ENCODE data around the gene AKAP10.

The AKAP10 gene

DNA sequence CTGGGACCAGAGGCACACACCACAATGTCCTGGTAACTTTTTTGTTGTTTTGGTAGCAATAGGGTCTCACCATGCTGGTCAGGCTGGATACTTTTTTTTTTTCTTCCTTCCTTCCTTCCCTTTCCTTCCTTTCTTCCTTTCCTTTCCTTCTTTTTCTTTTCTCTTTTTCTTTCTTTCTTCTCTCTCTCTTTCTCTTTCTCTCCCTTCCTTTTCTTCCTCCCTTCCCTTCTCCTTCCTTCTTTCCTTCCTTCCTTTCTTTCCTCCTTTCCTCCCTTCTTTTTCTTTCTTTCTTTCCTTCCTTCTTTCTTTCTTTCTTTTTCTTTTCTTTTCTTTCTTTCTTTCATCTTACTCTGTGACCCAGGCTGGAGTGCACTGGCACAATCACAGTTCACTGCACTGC is 91.5 kb downstream of the AKAP10 start:
- no peak overlapping the region for H3K27ac ChIP-seq
- TF ChIP-seq, protein P1, sequence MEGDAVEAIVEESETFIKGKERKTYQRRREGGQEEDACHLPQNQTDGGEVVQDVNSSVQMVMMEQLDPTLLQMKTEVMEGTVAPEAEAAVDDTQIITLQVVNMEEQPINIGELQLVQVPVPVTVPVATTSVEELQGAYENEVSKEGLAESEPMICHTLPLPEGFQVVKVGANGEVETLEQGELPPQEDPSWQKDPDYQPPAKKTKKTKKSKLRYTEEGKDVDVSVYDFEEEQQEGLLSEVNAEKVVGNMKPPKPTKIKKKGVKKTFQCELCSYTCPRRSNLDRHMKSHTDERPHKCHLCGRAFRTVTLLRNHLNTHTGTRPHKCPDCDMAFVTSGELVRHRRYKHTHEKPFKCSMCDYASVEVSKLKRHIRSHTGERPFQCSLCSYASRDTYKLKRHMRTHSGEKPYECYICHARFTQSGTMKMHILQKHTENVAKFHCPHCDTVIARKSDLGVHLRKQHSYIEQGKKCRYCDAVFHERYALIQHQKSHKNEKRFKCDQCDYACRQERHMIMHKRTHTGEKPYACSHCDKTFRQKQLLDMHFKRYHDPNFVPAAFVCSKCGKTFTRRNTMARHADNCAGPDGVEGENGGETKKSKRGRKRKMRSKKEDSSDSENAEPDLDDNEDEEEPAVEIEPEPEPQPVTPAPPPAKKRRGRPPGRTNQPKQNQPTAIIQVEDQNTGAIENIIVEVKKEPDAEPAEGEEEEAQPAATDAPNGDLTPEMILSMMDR (conservative IDR thresholded peaks at IDR 0.05) = no peak
- no peak for TF ChIP-seq ZFX (IDR thresholded peaks at IDR 0.05)

DNA sequence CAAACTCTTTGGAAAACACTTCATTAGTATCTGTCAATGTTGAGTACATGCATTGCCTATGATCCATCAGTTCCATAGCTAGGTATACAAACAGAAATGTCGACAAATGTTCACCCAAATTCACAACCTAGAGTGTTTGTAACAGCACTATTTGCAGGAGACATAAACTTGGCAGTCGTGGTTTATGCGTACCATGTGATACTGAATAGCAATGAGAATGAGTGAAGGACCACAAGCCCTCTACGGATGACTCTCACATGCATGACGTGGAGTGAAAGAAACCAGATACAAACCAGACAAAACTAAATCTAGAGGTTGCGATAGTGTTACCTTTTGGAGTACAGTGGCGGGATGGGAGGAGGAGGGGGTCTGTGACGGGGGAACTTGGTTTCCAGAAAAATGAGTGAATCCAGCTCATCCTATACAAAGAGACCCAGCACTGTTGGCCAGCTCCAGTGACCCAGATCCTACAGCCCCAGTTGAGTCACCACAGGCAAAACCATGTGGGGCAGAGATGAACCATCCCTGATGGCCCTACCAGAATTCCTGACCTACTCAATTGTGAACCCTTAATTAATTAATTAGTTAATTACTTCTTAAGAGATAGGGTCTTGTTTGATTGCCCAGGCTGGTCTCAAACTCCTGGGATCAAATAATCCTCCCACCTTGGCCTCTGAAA is 94.0 kb downstream of the AKAP10 start:
- no peak for TF ChIP-seq ZFX (IDR thresholded peaks at IDR 0.05)
- TF ChIP-seq, protein P1 (conservative IDR thresholded peaks at IDR 0.05) = no peak

DNA sequence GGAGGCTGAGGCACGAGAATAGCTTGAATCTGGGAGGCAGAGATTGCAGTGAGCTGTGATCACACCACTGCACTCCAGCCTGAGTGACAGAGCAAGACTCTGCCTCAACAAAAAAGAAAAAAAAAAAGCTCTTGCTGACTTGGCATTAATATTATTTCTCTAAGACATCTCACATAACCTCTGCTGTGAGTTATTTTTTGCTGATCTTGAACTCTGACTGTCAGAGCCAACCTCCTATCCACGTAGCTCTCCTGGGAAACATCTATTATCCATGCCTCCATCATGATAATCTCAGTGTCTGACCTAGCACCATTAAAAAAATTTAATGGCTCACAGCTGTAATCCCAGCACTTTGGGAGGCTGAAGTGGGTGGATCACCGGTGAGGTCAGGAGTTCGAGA is 97.2 kb downstream of the AKAP10 start:
- no peak overlapping the region for H3K27ac ChIP-seq
- no peak for TF ChIP-seq ZFX (IDR thresholded peaks at IDR 0.05)
- TF ChIP-seq, protein P1 (conservative IDR thresholded peaks at IDR 0.05) = no peak

More for the DNA sequence above, 94.0 kb downstream of the AKAP10 start:
- no peak overlapping the region for H3K27ac ChIP-seq

DNA sequence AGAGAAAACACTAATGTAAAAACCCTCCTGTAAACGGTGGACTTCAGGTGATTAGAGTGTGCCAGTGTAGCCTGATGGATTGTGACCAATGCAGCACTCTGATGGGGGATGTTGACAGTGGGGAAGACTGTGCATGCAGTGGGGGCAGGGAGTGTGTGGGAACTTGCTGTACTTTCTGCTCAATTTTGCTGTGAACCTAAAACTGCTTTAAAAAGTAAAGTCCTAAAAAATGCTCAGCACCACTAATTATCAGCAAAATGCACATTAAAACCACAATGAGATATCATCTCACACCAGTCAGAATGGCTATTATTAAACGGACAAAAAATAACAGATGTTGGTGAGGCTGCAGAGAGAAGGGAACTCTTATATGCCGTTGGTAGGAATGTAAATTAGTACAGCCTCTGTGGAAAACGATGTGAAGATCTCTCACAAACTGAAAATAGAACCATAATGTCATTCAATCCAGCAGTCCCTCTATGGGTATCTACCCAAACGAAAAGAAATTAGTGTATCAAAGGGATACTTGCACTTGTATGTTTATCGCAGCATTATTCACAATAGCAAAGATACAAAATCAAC is 100.2 kb downstream of the AKAP10 start:
- no peak overlapping the region for H3K27ac ChIP-seq
- no peak for TF ChIP-seq ZFX (IDR thresholded peaks at IDR 0.05)
- TF ChIP-seq, protein P1 (conservative IDR thresholded peaks at IDR 0.05) = no peak

DNA sequence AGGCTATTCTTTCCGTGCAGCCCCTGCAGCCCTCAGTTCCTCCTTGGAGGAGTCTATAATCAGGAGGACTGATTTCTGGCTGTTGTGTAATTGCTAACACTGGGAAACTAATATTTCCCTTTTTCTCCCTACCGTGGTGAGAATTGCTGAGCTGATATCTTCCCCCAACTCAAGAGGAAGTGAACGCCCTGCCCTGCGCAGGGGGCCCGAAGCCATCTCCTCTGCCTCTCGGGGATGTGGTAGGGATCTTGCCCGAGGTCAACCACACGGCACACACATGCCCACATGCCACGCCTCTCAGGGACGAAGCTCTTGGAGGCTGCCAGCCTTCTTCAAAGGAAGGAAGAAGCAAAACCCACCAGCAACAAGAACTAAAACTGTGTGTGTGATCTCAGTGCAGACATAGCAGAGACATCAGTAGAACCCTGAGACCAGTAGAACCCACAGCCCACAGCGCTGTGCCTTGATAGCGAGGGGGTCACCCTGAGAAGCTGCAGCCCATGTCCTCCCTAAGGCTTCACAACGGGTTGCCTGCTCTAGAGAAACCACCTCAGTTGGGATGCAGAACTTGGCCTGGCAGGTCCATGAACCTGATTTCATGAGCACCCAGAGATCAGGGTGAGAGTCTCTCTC is 101.0 kb downstream of the AKAP10 start:
- TF ChIP-seq ZFX (IDR thresholded peaks at IDR 0.05) = no peak
- TF ChIP-seq, protein P1 (conservative IDR thresholded peaks at IDR 0.05) = no peak
- H3K27ac ChIP-seq = no peak overlapping the region

DNA sequence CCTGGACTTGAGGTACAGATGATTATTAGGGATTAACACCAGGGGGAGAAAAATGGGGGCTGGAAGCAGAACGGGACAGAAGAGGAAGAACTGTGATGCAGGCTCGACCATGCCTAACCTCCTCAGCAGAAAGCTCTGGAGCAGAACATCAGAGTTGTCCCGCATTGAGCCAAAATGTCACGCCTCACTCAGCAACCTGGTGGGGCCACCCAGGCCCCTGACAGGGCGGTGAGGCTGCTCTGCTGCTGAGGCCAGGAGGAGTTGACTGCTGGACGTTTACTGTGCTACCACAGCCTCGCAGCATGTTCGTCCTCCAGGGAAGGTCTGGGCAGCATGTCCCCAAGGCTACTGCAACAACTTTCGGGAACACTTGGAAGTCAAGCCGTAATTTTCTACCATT is 103.4 kb downstream of the AKAP10 start:
- TF ChIP-seq, protein P1 (conservative IDR thresholded peaks at IDR 0.05) = no peak
- TF ChIP-seq ZFX (IDR thresholded peaks at IDR 0.05) = no peak
- no peak overlapping the region for H3K27ac ChIP-seq

DNA sequence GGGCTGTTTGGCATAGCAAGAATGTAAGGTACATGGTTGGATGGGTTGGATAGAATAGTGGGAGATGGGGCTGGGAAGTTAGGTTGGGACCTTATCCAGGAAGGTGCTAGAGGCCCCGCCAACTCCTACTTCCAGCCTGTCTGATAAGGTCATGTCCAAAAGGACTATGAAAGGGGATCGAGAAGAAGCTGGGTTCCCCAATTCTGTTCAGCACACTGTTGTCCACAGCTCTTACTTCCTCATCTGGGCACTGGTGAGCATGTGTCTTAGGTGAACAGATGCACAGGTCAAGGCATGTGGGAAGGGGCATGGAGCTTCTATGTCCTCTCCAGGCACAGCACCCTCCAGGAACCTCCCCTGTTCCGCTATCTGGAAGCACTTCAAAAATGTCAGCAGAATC is 104.3 kb downstream of the AKAP10 start:
- TF ChIP-seq, protein P1 (conservative IDR thresholded peaks at IDR 0.05) = no peak
- no peak for TF ChIP-seq ZFX (IDR thresholded peaks at IDR 0.05)
- no peak overlapping the region for H3K27ac ChIP-seq
